Airway epithelial cell (primary cell): ENCODE data around the gene HGD. TPM values are rescaled to one million over a fixed set of nuclear protein-coding genes. Genes with fewer than 3 reads are reported as not detected.

Experiments used
- total RNA-seq: library from RNA; depleted of rRNA; stranded (reverse); fragments of >200 nt; gene quantifications from 2 replicates; pipeline ENCODE4 v1.2.3, GENCODE V29; 2015

Gene HGD, protein sequence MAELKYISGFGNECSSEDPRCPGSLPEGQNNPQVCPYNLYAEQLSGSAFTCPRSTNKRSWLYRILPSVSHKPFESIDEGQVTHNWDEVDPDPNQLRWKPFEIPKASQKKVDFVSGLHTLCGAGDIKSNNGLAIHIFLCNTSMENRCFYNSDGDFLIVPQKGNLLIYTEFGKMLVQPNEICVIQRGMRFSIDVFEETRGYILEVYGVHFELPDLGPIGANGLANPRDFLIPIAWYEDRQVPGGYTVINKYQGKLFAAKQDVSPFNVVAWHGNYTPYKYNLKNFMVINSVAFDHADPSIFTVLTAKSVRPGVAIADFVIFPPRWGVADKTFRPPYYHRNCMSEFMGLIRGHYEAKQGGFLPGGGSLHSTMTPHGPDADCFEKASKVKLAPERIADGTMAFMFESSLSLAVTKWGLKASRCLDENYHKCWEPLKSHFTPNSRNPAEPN
- total RNA-seq, result 0.05 TPM in 1 of 2 replicates, not detected in the other

DNA sequence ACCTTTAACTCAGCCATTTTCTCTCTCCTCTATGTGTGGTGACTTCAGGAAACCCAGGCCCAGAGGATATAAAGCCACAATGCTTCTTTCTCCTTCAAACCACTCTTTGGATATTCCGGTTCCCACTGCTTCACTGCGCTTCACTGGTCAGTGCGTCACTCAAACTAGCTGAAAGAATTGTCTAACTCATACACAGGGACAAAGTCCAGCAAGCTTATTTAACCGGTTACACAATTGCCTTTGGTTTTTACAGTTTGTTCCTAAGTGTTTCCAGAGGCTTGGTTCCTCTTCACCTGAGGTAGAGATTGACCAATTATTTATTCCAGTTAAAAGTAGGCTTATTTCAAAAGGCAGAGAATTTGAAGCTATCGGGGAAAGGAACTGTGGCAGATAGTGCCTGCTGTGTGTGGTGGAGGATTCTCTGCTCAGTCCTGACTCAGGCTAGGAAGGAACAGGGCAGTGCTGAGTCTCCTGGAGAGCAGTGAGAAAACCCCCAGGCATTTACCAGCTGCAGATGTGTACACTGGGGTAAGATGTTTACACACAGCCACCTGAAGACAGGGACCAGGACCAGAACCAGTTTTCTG lies at the start of gene HGD:
Gene HGD (minus strand): TSS at position 145 of the 587 bp plus-strand sequence. CDS start 128 bp downstream, at position 17.

GRCh38 chr3:120596116-120596852 lies 85.8 kb downstream of the HGD start, which contains the start of gene NDUFB4:
TSS of gene NDUFB4 (plus strand) at chr3:120596336. CDS start at chr3:120596360, 24 bp downstream.

Other genes with a start within 250 kb of the HGD start
- gene FSTL1, start 231.2 kb downstream of the HGD start, total RNA-seq, result 69.8 and 103 TPM in 2 replicates
- 152 and 271 TPM in 2 replicates for gene NDUFB4, start 85.9 kb downstream of the HGD start, total RNA-seq
- 7.2 and 13.2 TPM in 2 replicates for gene RABL3, start 60.3 kb upstream of the HGD start, total RNA-seq
- gene GTF2E1, start 60.5 kb upstream of the HGD start, total RNA-seq, result 12.8 and 13.8 TPM in 2 replicates
- gene STXBP5L, start 226.0 kb upstream of the HGD start, total RNA-seq, result not detected in 2 replicates